Right lung (tissue), 5 donors: ENCODE measurements around the gene SASH1. TPM values are rescaled to one million over a fixed set of nuclear protein-coding genes. Genes with fewer than 3 reads are reported as not detected.
"Not testable (repeated sequence)": the region's sequence is repeated elsewhere in the genome, so short reads cannot be mapped to it uniquely, and the experiment has no call there.

Source experiments
- DNase-seq, 2 donors: peaks; one replicate each; pipeline ENCODE4 v3.0.0-alpha.2; 2013
- polyA plus RNA-seq, 5 donors: library from polyadenylated mRNA; unstranded; fragments of 120-200 nt; gene quantifications; one replicate each; pipeline versions ENCODE4 v1.2.1 to v1.2.3, GENCODE V29; 2013; ENCODE audit warnings: inconsistent platforms in 1 of 5, low replicate concordance in 1 of 5; ENCODE audit not compliant: insufficient read length in 5 of 5, insufficient read depth in 1 of 5

Gene SASH1
- polyA plus RNA-seq, 5 donors = 25.2 to 34.2 (median 31.2) TPM

DNA sequence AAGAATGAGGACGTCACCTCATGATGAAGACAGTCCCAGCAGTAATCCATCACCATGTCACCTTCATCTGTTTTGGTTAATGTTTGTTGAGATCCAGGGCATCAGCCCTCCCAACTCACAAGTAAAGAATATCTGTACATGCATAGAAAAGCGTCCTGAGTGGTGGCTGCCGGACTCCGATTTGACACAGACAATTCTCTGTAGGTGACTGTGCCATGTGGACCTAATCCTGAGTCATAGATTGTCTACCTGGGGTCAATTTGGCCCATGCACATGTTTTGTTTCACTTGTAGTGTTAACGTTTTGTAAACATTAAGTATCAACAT is 235.8 kb downstream of the SASH1 start:
- DNase-seq = no peak

DNA sequence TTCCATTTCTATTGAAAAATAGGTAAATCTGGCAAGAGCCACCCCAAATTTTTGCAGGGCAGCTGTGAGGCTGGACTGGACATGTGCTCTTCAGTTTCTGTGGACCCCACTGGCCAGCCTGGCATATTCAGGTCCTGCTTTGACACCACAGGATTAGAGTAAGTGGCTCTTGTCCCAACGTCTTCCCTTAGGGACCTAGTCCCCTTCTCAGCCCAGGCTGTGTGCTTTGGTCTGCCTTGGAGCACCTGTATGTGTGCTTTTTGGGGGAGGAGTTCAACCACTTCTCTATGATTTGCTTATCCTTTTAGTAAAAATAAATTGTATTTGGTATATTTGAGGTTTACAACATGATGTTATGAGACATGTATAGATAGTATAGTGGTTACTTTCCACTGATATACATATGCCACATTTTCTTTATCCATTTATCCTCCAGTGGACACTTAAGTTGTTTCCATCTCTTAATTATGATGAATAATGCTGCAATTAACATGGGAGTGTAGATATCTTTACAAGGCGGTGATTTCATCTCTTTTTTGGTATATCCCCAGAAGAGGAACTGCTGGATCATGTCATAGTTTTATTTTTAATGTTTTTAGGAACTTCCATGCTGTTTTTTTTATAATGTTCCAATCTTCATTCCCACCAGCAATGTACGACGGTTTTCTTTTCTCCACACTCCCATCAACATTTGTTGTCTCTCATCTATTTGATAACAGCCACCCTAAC is 236.4 kb downstream of the SASH1 start:
- DNase-seq = no peak

GRCh38 chr6:148580442-148580841 is 237.8 kb downstream of the SASH1 start:
- DNase-seq = no peak

DNA sequence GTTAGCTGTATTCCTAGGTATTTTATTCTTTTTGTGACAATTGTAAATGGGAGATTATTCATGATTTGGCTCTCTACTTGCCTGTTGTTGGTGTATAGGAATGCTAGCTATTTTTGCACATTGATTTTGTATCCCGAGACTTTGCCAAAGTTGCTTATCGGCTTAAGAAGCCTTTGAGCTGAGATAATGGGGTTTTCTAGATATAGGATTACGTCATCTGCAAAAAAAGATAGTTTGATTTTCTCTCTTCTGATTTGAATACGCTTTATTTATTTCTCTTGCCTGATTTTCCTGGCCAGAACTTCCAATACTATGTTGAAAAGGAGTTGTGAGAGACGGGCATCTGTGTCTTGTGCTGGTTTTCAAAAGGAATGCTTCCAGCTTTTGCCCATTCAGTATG is 241.0 kb downstream of the SASH1 start:
- no peak for DNase-seq

GRCh38 chr6:148585641-148586040 is 243.0 kb downstream of the SASH1 start:
- DNase-seq = not testable (repeated sequence)

DNA sequence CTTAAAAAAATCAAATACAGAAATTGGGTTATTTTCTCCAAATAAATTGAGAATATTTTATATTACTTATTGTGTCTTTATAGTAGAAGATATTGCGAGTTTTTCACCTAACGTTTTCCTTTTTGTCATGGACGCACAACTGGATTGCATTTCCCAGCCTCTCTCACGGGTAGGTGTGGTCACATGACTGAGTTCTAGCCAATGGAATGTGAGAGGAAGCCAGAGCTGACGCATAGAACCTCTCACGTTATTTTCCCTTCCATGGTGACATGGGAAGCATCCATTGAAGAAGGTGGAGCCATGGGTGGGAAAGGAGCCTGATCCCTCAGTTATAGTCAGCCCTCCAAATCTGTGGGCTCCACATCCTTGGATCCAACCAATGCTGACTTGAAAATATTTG is 248.2 kb downstream of the SASH1 start:
- DNase-seq = no peak

GRCh38 chr6:148591656-148592055 is 249.0 kb downstream of the SASH1 start:
- no peak for DNase-seq

DNA sequence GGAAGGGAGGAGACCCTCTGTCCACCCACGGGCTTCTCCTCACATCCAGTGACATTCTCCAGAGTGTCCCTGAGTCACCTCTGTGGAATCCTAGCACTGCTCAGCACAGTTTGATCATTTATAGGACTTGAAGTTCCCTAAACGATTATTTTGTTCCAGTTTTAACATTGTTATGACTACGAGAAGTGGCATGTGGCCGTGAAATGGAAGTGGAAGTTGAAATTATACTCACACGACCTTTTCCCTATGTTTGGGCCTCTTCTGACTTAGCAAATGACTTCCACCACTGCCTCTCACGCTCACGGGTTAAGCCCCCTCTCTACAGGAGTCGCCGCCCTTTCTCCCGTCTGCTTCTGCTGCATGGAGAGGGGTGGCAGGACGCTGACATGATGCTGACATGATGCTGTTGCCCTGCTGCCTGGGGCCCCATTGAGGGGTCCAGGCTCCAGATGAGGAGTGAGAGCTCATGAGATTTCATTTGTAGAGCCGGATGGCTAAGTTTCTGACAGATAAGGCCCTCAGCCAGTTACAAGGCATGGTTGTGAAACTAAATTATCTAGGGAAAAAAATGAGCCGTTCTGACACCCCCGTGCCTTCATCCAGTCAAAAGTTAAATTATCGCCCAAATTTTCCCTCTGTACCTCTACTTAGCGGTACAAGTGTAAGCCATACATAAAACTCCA is 250.6 kb downstream of the SASH1 start:
- no peak for DNase-seq

- DNase-seq = no peak
These were observed 251.2 kb downstream of the SASH1 start for GRCh38 chr6:148593813-148594170.

- DNase-seq = no peak
These were observed 252.9 kb downstream of the SASH1 start for GRCh38 chr6:148595550-148595949.

GRCh38 chr6:148596891-148597455 is 254.3 kb downstream of the SASH1 start:
- no peak for DNase-seq

DNA sequence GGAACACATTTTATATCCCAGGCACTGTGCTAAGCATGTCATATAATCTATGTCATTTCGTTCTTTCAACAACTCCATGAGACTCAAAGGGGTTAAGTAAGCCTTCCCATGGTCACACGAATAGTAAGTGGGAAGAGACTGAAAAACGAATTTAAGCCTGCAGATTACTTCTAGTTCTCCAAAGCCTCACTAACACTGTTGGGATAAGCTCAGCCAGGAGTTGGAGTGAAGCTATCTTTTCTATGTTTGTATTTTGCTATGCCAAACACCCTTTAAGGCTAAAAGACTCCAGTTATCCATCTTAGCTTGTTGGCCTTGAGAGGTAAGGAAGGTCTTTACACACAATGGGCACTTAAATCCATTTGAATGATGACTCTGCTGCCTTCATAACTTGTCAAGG is 256.1 kb downstream of the SASH1 start:
- DNase-seq = no peak

- DNase-seq = no peak
These were observed 257.4 kb downstream of the SASH1 start for GRCh38 chr6:148599967-148600426.
